HG02884 (cell line): Measurements from ENCODE around the gene ZNF248.

Experiments
- ATAC-seq: cut with Tn5 transposase; IDR thresholded peaks from one replicate; pipeline ENCODE4 v1.9.1; 2021; ENCODE audit warnings: mild to moderate bottlenecking, moderate library complexity; ENCODE audit not compliant: unreplicated experiment

The ZNF248 gene

GRCh38 chr10:37826806-37827205, 30.6 kb downstream of the ZNF248 start:
- ATAC-seq, result no peak

DNA sequence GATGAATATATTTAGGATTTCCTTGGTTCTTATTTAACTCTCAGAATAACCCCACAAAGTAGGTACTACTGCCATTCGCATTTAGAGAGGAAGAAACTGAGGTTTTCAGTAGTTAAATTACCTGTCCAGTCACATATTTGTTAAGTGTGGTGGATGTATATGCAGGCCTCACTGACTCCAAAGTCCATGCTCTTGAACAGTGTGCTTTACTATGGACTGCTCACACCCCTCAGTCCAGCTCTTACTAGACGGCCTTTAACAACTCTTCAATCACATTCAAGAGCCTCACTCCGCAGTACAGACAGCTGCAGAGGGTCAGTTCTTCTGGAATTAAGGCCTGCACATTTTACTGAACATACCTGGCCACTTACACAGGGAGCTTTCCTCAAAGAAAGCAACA, 36.2 kb downstream of the ZNF248 start:
- ATAC-seq, result no peak

DNA sequence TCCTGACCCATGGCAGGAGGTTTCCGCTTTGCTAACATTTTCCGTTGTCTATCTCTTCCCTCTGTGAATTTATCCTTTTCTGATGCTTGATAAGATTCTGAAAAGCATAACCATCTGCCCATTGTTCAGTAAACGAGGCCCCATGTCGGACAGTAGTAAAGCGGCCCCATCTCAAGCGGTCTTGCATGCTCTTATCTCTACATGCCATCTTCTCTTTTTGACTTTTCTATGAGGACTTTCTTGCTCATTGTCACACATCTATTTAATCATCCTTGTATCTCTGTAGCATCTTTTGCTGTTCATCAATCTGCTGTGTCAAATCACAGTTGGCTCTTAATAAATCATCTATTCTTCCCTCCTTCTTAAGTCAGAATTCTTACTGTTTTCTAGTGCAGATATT, 37.6 kb downstream of the ZNF248 start:
- ATAC-seq, result no peak

GRCh38 chr10:37816290-37816689, 41.1 kb downstream of the ZNF248 start:
- ATAC-seq, result no peak

DNA sequence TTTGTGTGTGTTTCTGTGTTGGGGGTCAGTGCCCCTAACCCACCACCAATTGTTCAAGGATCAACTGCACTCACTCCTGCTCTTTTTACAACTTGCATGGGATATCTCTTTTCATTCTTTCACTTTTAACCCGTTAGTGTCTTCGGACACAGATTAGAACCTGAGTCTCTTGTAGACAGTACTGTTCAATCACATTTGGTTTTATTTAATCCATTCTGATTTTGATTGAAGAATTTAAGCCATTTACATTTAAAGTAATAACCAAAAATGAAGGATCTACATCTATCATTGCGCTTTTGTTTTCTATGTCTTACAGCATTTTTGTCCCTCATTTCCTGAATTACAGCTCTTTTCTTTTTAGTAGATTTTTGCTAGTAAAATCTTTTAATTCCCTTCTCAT, 43.6 kb downstream of the ZNF248 start:
- ATAC-seq, result no peak

- ATAC-seq, result no peak
Observed at GRCh38 chr10:37812290-37812689, 45.1 kb downstream of the ZNF248 start.

- no peak for ATAC-seq
Observed at GRCh38 chr10:37803269-37803668, 54.1 kb downstream of the ZNF248 start.

DNA sequence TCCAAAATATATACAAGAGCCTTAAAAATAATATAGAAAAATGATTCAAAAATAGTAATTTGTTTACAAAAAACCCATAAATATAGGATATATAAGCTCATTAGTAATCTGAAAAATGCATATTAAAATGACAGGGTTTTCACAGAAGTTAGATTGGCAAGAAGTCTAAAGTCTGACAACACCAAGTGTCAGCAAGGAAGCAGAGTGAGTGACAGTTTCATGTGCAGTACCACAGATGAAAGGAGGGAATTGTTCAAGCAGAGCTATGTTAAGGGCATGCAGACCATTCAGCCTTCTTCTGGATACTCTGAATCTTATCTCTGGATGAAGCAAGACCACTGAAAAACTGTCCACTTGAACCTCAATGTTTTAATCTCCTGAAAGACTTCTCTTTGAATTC, 55.9 kb downstream of the ZNF248 start:
- ATAC-seq, result no peak

GRCh38 chr10:37794305-37794976, 63.0 kb downstream of the ZNF248 start:
- no peak for ATAC-seq

- no peak for ATAC-seq
Observed at GRCh38 chr10:37789590-37789989, 67.8 kb downstream of the ZNF248 start.

DNA sequence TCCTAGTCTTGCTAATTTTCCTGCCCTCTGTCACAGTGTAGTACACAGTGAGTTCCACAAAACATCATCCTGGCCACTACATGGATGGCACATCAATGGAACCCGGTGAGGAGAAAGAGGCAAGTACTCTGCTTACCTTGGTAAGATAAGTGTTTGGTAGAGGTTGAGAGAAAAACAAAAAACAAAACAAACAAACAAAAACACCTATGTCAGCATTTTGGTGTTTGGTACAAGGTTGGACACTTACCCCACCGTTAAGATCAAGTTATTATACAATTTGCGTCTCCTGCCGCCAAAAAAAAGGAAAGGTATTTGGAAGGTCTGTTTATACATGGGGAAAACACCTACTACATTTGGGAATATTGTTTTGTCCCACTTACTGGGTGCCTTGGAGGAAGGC, 72.7 kb downstream of the ZNF248 start:
- ATAC-seq, result no peak

GRCh38 chr10:37780536-37780935, 76.9 kb downstream of the ZNF248 start:
- ATAC-seq, result no peak

DNA sequence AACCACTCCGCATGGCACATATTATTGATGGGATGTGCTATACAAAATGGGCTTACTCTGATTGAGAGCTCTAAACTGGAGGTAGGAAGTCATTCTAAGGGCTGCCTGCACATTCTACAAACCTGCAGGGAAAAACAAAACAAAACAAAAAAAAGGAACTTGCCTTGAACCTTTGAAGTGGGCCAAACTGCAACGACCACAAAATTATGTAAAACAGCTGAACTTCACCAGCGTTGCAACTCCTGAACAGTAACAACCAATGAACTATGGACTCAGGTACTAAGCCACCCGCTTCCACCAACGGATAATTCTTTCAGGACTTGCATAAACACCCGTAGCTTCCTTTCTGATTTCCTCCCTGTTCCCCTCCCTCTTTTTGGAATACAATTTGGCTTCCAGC, 80.4 kb downstream of the ZNF248 start:
- ATAC-seq, result no peak

DNA sequence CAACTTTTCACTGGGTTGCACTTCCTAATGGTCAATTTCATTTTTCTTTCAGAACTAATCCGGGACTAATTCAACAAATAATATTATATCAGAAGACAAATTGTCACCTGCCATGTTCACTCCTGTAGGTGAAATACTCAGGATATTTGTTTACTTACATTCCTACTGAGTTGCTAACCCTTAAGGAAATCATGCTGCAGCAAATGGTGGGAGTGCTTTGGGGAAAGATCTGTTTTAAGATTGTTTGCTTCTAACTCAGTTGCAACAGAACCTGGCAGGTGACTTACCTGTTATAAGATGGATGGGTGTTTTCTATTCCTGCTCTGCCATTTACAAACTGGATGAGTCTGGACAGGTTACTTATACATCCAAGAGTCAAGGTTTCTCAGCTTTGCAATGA, 81.8 kb downstream of the ZNF248 start:
- ATAC-seq, result no peak

DNA sequence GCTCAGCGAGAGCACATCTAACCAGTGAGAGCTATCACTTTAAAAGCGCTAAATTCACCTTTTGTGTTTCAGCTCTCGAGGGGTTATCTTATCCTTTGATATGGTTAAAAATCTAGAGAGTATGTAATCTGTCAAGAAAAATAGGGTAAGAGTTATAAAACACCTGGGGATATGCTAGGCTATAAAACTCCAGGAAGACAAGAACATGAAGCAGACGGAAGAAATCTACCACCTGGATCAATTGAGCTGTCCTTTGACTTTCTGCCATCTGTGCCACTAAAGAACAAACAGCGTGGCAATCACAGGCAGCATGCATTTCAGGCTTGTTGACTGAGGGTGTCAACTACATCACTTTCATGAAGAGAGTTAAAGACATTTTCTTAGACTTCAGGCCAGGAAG, 83.1 kb downstream of the ZNF248 start:
- no peak for ATAC-seq

GRCh38 chr10:37765216-37765615, 92.2 kb downstream of the ZNF248 start:
- no peak for ATAC-seq

DNA sequence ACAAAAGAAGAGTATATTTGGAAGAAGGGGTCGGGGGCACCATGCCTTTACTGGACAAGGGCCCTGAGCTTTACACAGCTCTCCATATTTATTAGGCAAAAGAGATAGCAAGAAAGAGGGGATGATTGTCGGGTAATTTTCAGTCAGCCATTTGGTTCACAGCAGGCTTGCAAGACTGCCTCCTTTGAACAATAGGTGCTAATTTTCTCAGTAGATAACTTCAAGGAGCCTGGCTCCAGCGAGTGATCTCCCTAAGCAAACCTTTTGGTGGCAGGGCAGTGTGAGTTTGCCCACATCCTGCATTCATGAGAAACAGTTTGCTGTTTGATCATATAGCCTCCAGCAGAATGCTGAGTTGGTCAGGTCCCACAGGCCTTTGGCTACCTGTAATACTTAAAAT, 94.3 kb downstream of the ZNF248 start:
- no peak for ATAC-seq

- ATAC-seq, result no peak
Observed at GRCh38 chr10:37762287-37762686, 95.1 kb downstream of the ZNF248 start.

- no peak for ATAC-seq
Observed at GRCh38 chr10:37760817-37761216, 96.6 kb downstream of the ZNF248 start.

GRCh38 chr10:37758074-37758473, 99.3 kb downstream of the ZNF248 start:
- no peak for ATAC-seq

DNA sequence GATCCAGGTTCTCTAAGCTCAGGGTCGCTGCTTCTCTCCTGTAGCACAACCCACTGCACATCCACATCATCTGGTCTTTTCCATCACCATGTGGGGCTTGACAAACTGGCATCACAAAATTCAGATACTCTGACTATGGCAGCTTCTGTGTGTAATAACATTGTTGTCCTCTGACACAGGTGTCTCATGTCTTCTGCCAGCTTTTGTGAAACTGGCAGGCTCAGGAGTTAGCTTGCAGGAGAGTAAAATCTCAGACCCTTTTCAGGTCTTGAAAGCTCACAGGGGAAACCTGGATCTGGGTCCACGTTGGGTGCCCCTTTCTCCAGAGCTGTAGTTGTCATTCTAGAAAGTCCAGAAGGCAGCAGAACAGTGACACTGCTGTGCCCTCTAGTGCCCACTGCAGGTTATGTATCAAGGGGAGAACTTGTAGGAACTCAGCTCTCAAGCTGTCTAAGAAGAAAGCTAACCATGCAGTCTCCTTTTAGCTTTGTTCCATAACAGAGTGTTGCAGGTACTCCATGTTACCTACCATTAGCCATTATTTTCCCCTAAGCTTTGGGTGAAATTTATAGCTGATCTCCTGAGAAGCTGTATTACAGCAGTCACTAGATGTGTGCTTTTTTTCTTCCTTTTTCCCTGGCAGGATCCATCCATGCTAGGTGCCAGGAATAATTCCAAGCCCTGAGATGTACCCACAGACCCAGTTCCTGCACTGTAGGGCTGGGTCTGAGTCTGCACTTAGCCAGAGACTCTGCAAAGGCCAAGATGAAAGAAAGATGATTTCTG, 102.7 kb downstream of the ZNF248 start:
- peak; percentile 66 for ATAC-seq

- ATAC-seq, result no peak
Observed at GRCh38 chr10:37752334-37752875, 105.0 kb downstream of the ZNF248 start.
